ENCODE data around the gene RAB41. TPM values are rescaled to one million over a fixed set of nuclear protein-coding genes. Genes with fewer than 3 reads are reported as not detected.
"Not testable (repeated sequence)": the region's sequence is repeated elsewhere in the genome, so short reads cannot be mapped to it uniquely, and the experiment has no call there.

The RAB41 gene
- total RNA-seq, 1 donor from 2014 or later = not detected

DNA sequence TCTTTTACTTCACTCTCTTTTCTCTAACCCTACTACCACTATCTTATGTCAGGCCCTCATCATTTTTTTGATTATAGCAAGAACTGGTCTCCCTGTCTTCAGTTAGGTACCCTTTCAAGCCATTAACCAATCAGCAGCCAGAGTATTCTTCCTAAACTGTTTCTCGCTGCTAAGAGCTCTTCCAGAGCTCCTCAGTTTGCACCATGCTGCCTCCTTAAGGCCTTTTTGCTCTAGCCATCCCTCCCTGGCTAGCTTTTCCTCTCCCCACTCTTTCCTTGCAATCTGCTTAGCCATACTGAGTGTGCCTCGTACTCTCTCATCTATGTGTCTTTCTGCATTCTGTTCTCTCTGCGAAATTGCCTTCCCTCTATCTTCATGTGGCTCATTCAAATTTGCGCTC, 40.8 kb downstream of the RAB41 start:
- H3K4me2 ChIP-seq = no peak overlapping the region
- no peak overlapping the region for H3K27ac ChIP-seq
- no peaks in the 10 kb centered on the region for H3K27me3 Mint-ChIP-seq (ENCODE audit: insufficient read depth, low read depth)
- TF ChIP-seq EZH2 (IDR thresholded peaks at IDR 0.05) = no peak
- TF ChIP-seq, protein P1, sequence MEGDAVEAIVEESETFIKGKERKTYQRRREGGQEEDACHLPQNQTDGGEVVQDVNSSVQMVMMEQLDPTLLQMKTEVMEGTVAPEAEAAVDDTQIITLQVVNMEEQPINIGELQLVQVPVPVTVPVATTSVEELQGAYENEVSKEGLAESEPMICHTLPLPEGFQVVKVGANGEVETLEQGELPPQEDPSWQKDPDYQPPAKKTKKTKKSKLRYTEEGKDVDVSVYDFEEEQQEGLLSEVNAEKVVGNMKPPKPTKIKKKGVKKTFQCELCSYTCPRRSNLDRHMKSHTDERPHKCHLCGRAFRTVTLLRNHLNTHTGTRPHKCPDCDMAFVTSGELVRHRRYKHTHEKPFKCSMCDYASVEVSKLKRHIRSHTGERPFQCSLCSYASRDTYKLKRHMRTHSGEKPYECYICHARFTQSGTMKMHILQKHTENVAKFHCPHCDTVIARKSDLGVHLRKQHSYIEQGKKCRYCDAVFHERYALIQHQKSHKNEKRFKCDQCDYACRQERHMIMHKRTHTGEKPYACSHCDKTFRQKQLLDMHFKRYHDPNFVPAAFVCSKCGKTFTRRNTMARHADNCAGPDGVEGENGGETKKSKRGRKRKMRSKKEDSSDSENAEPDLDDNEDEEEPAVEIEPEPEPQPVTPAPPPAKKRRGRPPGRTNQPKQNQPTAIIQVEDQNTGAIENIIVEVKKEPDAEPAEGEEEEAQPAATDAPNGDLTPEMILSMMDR (IDR thresholded peaks at IDR 0.05) = no peak
- no peak for TF ChIP-seq EZH2phosphoT487 (IDR thresholded peaks at IDR 0.05)
- H3K4me1 Mint-ChIP-seq = no peaks in the 10 kb centered on the region
- no peaks in the 10 kb centered on the region for H3K4me1 ChIP-seq
- H3K79me2 ChIP-seq (ENCODE audit: low read depth) = no peaks in the 10 kb centered on the region
- H3K36me3 Mint-ChIP-seq = peaks cover 4% of the 10 kb centered on the region
- no peak overlapping the region for H3K4me3 ChIP-seq
- no peaks in the 10 kb centered on the region for H3K9me3 ChIP-seq (ENCODE audit: low read depth)
- H4K20me1 ChIP-seq (ENCODE audit: low read depth) = no peaks in the 10 kb centered on the region
- no peak overlapping the region for H3K9ac ChIP-seq
- H3F3A ChIP-seq (ENCODE audit: low read depth) = no peaks in the 10 kb centered on the region
- H3K36me3 ChIP-seq = no peaks in the 10 kb centered on the region
- H3K4me3 Mint-ChIP-seq = no peak overlapping the region
- H3K9me3 Mint-ChIP-seq = no peaks in the 10 kb centered on the region
- no peak overlapping the region for H3K27ac Mint-ChIP-seq
- DNase-seq (ENCODE audit: low spot score) = no peak
- no peaks in the 10 kb centered on the region for H3K27me3 ChIP-seq
- no peak overlapping the region for H2AFZ ChIP-seq (replicated peaks)

GRCh38 chrX:70323628-70324027, 41.7 kb downstream of the RAB41 start:
- not testable (repeated sequence) for DNase-seq (ENCODE audit: low spot score); H3K4me1 Mint-ChIP-seq; H3K27me3 ChIP-seq; H4K20me1 ChIP-seq (ENCODE audit: low read depth); H2AFZ ChIP-seq (replicated peaks); H3K79me2 ChIP-seq (ENCODE audit: low read depth); H3K9me3 Mint-ChIP-seq; H3K27ac ChIP-seq; H3K36me3 ChIP-seq; H3K9ac ChIP-seq; H3K9me3 ChIP-seq (ENCODE audit: low read depth); H3K4me1 ChIP-seq; H3K36me3 Mint-ChIP-seq; H3K27ac Mint-ChIP-seq; H3K4me2 ChIP-seq; H3K4me3 Mint-ChIP-seq; H3F3A ChIP-seq (ENCODE audit: low read depth); H3K27me3 Mint-ChIP-seq (ENCODE audit: insufficient read depth, low read depth); H3K4me3 ChIP-seq

- Histone ChIP-seq H3K27me3 (no peaks in the 10 kb centered on the region), H3K36me3 (no peaks in the 10 kb centered on the region), H3K9ac (no peak overlapping the region), H3F3A (ENCODE audit: low read depth) (no peaks in the 10 kb centered on the region), H3K4me1 (no peaks in the 10 kb centered on the region), H4K20me1 (ENCODE audit: low read depth) (no peaks in the 10 kb centered on the region), H3K4me2 (no peak overlapping the region), H3K4me3 (no peak overlapping the region), H3K9me3 (ENCODE audit: low read depth) (no peaks in the 10 kb centered on the region), H2AFZ (replicated peaks) (no peak overlapping the region), H3K79me2 (ENCODE audit: low read depth) (no peaks in the 10 kb centered on the region), H3K27ac (no peak overlapping the region)
- Mint-ChIP-seq H3K36me3 (peaks cover 4% of the 10 kb centered on the region), H3K4me3 (no peak overlapping the region), H3K27me3 (ENCODE audit: insufficient read depth, low read depth) (no peaks in the 10 kb centered on the region), H3K27ac (no peak overlapping the region), H3K4me1 (no peaks in the 10 kb centered on the region), H3K9me3 (no peaks in the 10 kb centered on the region)
- DNase-seq (ENCODE audit: low spot score) = no peak
- TF ChIP-seq EZH2phosphoT487 (IDR thresholded peaks at IDR 0.05) (no peak), EZH2 (IDR thresholded peaks at IDR 0.05) (no peak)
- TF ChIP-seq, protein P1 (IDR thresholded peaks at IDR 0.05) = no peak
Observed at GRCh38 chrX:70324326-70324725, 42.4 kb downstream of the RAB41 start.

- H3K4me3 ChIP-seq = no peak overlapping the region
- peaks cover 3% of the 10 kb centered on the region for H3K9me3 ChIP-seq (ENCODE audit: low read depth)
- Mint-ChIP-seq H3K9me3 (no peaks in the 10 kb centered on the region), H3K27me3 (ENCODE audit: insufficient read depth, low read depth) (no peaks in the 10 kb centered on the region), H3K36me3 (peaks cover 5% of the 10 kb centered on the region), H3K4me3 (no peak overlapping the region), H3K27ac (no peak overlapping the region), H3K4me1 (no peaks in the 10 kb centered on the region)
- no peak overlapping the region for H3K9ac ChIP-seq
- H3F3A ChIP-seq (ENCODE audit: low read depth) = no peaks in the 10 kb centered on the region
- DNase-seq (ENCODE audit: low spot score) = no peak
- no peak overlapping the region for H3K27ac ChIP-seq
- H2AFZ ChIP-seq (replicated peaks) = no peak overlapping the region
- no peaks in the 10 kb centered on the region for H3K4me1 ChIP-seq
- H3K79me2 ChIP-seq (ENCODE audit: low read depth) = no peaks in the 10 kb centered on the region
- no peaks in the 10 kb centered on the region for H4K20me1 ChIP-seq (ENCODE audit: low read depth)
- no peaks in the 10 kb centered on the region for H3K36me3 ChIP-seq
- H3K27me3 ChIP-seq = no peaks in the 10 kb centered on the region
- TF ChIP-seq, protein P1 (IDR thresholded peaks at IDR 0.05) = no peak
- TF ChIP-seq EZH2phosphoT487 (IDR thresholded peaks at IDR 0.05) (no peak), EZH2 (IDR thresholded peaks at IDR 0.05) (no peak)
- no peak overlapping the region for H3K4me2 ChIP-seq
Observed at GRCh38 chrX:70331161-70331560, 49.2 kb downstream of the RAB41 start.
